Coronary artery (tissue), 2 donors: ENCODE results near the gene MT3.
"Not testable (repeated sequence)": the region's sequence is repeated elsewhere in the genome, so short reads cannot be mapped to it uniquely, and the experiment has no call there.

Experiments
- DNase-seq: peaks from one replicate; pipeline ENCODE4 v3.0.0-alpha.2; 2017; ENCODE audit warnings: low spot score
- H3K27ac ChIP-seq, 2 donors: fragments of 200-600 bp; sonication (generic); one replicate each; pipeline ENCODE4 v1.5.1; 2016 to 2019
- H3K4me3 ChIP-seq: fragments of 200-600 bp; sonication (generic); 2 replicates; pipeline ENCODE4 v1.5.1; 2016; ENCODE audit warnings: mild to moderate bottlenecking, moderate library complexity
- TF ChIP-seq, protein P1 (sequence below): fragments of 200-600 bp; sonication (generic); IDR thresholded peaks from one replicate; pipeline ENCODE4 v1.5.1; 2019; ENCODE audit warnings: antibody characterized with exemption

The MT3 gene

DNA sequence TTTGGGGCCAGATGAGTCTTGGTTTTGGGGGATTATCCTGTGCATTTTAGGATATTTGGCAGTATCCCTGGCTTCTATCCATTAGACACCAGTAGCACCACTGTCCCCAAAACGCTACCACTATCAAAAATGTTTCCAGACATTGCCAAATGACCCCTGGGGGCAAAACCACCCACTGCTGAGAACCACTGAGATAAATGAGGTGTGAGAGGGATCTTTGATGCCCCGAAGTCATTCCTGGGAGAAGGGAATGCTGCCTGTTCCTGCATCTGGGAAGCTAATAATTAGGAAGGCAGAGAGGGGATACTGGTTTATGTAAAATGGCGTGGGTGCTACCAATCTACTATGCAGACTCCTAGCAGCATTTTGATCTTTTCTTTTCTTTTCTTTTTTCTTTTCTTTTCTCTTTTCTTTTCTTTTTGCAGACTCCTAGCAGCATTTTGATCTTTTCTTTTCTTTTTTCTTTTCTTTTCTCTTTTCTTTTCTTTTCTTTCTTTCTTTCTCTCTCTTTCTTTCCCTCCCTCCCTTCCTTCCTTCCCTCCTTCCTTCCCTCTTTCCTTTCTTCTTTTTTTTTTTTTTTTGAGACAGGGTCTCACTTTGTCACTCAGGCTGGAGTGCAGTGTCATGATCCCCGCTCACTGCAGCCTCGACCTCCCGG lies 8.8 kb upstream of the MT3 start:
- H3K27ac ChIP-seq = no peak overlapping the region
- TF ChIP-seq, protein P1, sequence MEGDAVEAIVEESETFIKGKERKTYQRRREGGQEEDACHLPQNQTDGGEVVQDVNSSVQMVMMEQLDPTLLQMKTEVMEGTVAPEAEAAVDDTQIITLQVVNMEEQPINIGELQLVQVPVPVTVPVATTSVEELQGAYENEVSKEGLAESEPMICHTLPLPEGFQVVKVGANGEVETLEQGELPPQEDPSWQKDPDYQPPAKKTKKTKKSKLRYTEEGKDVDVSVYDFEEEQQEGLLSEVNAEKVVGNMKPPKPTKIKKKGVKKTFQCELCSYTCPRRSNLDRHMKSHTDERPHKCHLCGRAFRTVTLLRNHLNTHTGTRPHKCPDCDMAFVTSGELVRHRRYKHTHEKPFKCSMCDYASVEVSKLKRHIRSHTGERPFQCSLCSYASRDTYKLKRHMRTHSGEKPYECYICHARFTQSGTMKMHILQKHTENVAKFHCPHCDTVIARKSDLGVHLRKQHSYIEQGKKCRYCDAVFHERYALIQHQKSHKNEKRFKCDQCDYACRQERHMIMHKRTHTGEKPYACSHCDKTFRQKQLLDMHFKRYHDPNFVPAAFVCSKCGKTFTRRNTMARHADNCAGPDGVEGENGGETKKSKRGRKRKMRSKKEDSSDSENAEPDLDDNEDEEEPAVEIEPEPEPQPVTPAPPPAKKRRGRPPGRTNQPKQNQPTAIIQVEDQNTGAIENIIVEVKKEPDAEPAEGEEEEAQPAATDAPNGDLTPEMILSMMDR = no peak
- H3K4me3 ChIP-seq = no peak overlapping the region
- no peak for DNase-seq

DNA sequence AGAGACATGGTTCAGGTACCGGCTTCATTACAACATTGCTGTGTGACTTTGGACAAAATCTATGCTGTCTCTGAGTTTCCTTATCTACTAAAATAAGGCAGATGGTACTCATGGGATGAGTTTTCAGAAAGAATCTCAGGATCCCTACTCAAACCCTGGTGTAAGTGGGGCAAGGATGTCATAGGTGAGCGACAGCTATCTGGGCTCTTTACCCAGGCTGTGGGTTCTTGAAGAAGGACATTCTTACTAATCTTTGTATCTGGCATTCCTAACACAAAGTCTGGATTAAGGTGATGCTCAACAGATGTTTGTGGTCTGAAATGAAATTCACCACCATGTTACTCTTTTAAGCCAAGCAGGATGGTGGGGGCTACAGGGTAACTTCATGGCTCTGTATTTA lies 6.4 kb upstream of the MT3 start:
- H3K4me3 ChIP-seq, DNase-seq, H3K27ac ChIP-seq: not testable (repeated sequence)

DNA sequence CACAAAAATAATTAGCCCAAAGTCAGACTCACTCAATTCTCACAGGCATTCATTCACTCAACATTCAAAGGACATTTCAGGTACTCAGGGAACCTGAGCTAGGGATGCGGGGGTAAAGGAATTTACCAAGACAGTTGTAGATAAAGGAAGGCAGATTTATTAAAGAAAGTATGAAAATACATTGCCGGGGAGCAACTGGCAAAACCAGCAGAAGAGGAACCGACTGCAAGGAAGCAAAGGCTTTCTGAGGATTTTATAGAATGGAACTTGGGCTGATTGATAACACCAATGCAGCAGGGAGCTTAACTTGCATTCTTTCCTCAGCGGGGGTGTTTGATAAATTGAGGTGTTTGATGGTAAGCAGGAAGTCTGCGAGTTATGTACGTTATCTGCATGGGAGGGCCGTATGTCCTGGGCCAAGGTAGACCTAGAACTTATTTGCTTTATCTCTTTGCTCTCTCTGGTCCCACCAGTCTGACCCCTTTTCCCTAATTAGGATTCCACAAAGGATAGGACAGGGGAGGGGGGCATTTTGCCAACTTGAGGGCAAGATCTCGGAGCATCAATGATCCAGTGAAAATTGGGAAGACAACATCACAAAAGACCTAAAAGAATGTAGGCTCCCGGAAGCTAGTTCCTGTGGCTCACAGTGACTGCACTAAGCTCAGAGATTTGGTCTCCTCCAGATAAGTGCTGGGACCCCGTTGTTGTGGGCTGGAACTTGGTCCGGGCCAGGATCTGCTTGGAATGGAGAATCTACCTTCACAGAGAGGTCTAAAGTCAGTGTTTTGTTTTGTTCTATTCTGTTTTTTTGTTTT lies 5.8 kb upstream of the MT3 start:
- TF ChIP-seq, protein P1 = no peak
- DNase-seq = peak; percentile 38
- H3K27ac ChIP-seq = no peak overlapping the region
- no peak overlapping the region for H3K4me3 ChIP-seq

DNA sequence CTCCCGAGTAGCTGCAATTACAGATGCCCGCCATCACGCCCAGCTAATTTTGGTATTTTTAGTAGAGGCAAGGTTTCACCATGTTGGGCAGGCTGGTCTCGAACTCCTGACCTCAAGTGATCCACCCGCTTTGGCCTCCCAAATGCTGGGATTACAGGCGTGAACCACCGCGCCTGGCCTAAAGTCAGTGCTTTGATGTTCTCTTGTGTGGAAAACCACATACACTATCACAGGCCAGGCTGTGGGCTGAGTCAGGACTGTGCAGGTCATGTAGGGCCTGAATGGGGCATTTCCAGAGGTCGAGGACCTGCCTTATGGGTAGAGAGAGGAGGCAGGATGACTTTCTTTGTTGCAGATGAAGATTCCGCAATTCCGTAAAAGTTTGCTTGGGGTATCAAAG lies 5.1 kb upstream of the MT3 start:
- DNase-seq = peak; percentile 41
- TF ChIP-seq, protein P1 = no peak
- Histone ChIP-seq H3K27ac (no peak overlapping the region), H3K4me3 (no peak overlapping the region)

DNA sequence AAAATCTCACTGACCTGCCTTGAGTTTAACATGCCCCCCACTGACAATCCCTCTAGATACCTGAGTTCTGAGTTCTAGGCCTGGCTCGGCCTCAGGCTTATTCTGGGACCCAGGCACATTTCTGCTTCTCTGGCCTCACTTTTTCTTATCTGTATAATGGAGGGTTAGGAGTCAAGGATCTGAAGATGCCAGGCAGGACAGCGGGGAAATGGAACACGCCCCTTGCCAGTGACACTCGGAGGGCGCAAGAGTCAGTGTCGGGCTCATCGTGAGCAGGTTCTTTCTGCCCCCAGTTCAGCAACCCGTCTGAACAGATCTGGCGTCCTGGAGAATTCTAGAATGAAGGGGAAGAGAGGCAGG lies 567 bp upstream of the MT3 start:
- TF ChIP-seq, protein P1 = no peak
- no peak for DNase-seq
- H3K4me3 ChIP-seq = peak overlapping the region; percentile 75
- H3K27ac ChIP-seq = no peak overlapping the region

DNA sequence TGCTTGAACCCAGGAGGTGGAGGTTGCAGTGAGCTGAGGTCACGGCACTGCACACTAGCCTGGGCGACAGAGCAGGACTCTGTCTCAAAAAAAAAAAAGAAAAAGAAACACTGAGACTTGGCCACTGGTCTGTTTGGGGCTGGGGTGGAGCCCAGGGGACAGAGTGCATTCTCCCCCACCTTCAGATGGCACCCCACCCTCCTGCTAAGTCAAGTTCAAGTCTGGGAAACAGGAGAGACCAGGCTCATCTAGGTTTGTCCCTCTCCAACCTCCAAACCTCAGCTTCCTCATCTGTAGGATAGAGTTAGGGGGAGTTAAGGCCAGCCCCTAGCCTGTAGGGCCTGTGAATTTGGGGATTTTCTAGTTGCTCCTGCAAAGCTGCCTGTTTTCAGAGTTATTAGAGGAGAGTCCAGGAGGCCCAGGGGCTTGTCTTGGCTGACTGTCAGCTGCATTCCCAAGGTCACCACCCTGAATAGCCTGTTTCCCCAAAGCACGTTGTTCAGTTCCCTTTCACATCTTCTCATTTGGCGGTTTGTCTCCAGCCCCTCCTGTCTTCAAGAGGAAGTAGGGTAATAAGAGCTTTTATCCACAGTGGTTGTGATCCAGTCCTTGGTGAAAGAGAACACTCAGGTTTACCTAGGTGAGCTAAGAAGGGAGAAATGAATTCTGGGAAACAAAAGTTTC lies 2.2 kb downstream of the MT3 start:
- TF ChIP-seq, protein P1 = no peak
- H3K4me3 ChIP-seq = no peak overlapping the region
- peak; percentile 46 for DNase-seq
- H3K27ac ChIP-seq = no peak overlapping the region

DNA sequence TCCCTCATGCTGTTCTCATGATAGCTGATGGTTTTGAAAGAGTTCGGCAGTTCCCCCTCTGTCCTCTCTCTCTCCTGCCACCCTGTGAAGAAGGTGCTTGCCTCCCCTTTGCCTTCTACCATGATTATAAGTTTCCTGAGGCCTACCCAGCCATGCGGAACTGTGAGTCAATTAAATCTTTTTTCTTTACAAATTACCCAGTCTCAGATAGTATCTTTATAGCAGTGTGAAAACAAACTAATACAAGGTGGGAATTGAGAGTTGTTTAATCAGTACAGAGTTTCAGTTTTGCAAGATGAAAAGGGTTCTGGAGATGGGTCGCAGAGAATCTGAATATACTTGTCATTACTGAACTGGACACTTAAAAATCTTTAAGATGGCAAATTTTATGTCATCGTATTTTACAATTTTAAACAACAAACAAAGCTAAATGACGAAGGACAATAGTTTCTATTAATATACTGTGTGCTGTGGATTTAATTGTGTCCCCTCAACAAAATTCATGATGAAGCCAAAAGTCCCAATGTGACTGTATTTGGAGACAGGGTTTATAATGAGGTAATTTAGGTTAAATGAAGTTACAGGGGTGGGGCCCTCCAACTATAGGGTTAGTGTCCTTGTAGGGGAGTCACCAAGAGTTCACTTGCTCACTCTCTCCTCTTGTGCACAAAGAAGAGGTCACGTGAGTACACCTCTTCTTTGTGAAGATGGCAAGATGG lies 4.4 kb downstream of the MT3 start:
- Histone ChIP-seq H3K4me3 (no peak overlapping the region), H3K27ac (no peak overlapping the region)
- DNase-seq = no peak
- TF ChIP-seq, protein P1 = no peak
